ENCODE results near the gene SHE. TPM values are rescaled to one million over a fixed set of nuclear protein-coding genes. Genes with fewer than 3 reads are reported as not detected.

The SHE gene
- total and polyA plus RNA-seq, 10 of the 15 experiments (the other 5 are each of a cell fraction or from before 2014, with no cell fraction given): under 0.01 to 0.05 (median 0.03) TPM; not detected in 3

DNA sequence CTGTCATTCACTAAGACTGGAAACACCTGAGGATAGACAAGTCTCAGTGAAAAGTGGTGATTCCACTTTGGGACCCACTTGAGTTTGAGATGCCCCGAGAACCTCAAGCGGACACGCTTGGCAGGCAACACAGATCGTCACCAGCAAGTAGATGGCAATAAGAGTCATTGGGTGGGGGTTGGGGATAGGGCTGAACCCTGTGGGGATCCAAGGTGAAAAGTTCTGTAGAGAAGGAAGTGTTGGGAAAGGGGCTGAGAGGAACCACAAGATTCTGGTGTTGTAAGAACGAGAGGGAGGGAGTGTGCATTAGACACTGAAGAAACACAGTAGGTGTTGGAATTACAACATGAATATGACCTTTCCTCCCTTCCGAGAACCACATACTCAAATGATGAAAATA is 45.6 kb downstream of the SHE start (continued):
- TF ChIP-seq, protein P1, sequence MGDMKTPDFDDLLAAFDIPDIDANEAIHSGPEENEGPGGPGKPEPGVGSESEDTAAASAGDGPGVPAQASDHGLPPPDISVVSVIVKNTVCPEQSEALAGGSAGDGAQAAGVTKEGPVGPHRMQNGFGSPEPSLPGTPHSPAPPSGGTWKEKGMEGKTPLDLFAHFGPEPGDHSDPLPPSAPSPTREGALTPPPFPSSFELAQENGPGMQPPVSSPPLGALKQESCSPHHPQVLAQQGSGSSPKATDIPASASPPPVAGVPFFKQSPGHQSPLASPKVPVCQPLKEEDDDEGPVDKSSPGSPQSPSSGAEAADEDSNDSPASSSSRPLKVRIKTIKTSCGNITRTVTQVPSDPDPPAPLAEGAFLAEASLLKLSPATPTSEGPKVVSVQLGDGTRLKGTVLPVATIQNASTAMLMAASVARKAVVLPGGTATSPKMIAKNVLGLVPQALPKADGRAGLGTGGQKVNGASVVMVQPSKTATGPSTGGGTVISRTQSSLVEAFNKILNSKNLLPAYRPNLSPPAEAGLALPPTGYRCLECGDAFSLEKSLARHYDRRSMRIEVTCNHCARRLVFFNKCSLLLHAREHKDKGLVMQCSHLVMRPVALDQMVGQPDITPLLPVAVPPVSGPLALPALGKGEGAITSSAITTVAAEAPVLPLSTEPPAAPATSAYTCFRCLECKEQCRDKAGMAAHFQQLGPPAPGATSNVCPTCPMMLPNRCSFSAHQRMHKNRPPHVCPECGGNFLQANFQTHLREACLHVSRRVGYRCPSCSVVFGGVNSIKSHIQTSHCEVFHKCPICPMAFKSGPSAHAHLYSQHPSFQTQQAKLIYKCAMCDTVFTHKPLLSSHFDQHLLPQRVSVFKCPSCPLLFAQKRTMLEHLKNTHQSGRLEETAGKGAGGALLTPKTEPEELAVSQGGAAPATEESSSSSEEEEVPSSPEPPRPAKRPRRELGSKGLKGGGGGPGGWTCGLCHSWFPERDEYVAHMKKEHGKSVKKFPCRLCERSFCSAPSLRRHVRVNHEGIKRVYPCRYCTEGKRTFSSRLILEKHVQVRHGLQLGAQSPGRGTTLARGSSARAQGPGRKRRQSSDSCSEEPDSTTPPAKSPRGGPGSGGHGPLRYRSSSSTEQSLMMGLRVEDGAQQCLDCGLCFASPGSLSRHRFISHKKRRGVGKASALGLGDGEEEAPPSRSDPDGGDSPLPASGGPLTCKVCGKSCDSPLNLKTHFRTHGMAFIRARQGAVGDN (IDR thresholded peaks at IDR 0.05): no peak
- no peak for TF ChIP-seq CHD2 (IDR thresholded peaks at IDR 0.05; ENCODE audit: borderline replicate concordance, low read depth, low read length)
- TF ChIP-seq FOS (IDR thresholded peaks at IDR 0.05; ENCODE audit: borderline replicate concordance, extremely low read depth, insufficient read length): no peak
- TF ChIP-seq STAT1 (conservative IDR thresholded peaks at IDR 0.05): no peak
- no peak for TF ChIP-seq TAF1 (IDR thresholded peaks at IDR 0.05; ENCODE audit: borderline replicate concordance, low read depth, low read length)
- no peak for TF ChIP-seq NRF1 (conservative IDR thresholded peaks at IDR 0.05; ENCODE audit: low read depth, low read length)
- no peak for TF ChIP-seq ZNF622 (IDR thresholded peaks at IDR 0.05)

GRCh38 chr1:154454386-154455120 is 47.7 kb downstream of the SHE start:
- 66% methylated on average over 5 of the region's 5 CpGs for WGBS (ENCODE audit: insufficient coverage, insufficient replicate concordance, low lambda C conversion rate, missing lambda C conversion rate)
- peak; percentile 38 for FAIRE-seq
- CTCF ChIA-PET: interaction anchor here (0.6 to 1.7 kb wide), 7 partner anchors 12 to 101 kb away, joined by 3 to 6 read pairs (median 4); no protein-coding TSS in a partner anchor
- no peak for TF ChIP-seq ZZZ3 (IDR thresholded peaks at IDR 0.05; ENCODE audit: control insufficient read depth, insufficient read length, low read depth)
- TF ChIP-seq EGR1 (IDR thresholded peaks at IDR 0.05; ENCODE audit: borderline replicate concordance in 1 of 2, low read depth in 2 of 2, low read length in 2 of 2): no peak
- TF ChIP-seq, protein P2, sequence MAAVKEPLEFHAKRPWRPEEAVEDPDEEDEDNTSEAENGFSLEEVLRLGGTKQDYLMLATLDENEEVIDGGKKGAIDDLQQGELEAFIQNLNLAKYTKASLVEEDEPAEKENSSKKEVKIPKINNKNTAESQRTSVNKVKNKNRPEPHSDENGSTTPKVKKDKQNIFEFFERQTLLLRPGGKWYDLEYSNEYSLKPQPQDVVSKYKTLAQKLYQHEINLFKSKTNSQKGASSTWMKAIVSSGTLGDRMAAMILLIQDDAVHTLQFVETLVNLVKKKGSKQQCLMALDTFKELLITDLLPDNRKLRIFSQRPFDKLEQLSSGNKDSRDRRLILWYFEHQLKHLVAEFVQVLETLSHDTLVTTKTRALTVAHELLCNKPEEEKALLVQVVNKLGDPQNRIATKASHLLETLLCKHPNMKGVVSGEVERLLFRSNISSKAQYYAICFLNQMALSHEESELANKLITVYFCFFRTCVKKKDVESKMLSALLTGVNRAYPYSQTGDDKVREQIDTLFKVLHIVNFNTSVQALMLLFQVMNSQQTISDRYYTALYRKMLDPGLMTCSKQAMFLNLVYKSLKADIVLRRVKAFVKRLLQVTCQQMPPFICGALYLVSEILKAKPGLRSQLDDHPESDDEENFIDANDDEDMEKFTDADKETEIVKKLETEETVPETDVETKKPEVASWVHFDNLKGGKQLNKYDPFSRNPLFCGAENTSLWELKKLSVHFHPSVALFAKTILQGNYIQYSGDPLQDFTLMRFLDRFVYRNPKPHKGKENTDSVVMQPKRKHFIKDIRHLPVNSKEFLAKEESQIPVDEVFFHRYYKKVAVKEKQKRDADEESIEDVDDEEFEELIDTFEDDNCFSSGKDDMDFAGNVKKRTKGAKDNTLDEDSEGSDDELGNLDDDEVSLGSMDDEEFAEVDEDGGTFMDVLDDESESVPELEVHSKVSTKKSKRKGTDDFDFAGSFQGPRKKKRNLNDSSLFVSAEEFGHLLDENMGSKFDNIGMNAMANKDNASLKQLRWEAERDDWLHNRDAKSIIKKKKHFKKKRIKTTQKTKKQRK (IDR thresholded peaks at IDR 0.05; ENCODE audit: low read depth, low read length): no peak
- TF ChIP-seq EZH2 (IDR thresholded peaks at IDR 0.05; ENCODE audit: borderline replicate concordance, control insufficient read depth, low read depth, low read length): no peak

More at GRCh38 chr1:154454386-154455120, 47.7 kb downstream of the SHE start:
- Histone ChIP-seq H4K20me1 (ENCODE audit: control insufficient read depth, insufficient read depth) (no peaks in the 10 kb centered on the region), H3K4me2 (ENCODE audit: control insufficient read depth, insufficient read depth) (no peak overlapping the region), H2AFZ (ENCODE audit: control insufficient read depth, low read depth, low read length) (no peak overlapping the region), H3K9me3 (replicated peaks; ENCODE audit: control insufficient read depth, insufficient read depth, low read length) (no peaks in the 10 kb centered on the region), H3K4me3 (no peak overlapping the region), H3K27me3 (replicated peaks in 1 of 2; ENCODE audit: control insufficient read depth in 2 of 2, insufficient read depth in 2 of 2, low read length in 1 of 2) (no peaks in the 10 kb centered on the region), H3K36me3 (ENCODE audit: control insufficient read depth in 2 of 2, insufficient read depth in 2 of 2, low read length in 1 of 2) (peaks cover 0 to 3% of the 10 kb centered on the region in 2 experiments; a peak in 1 of 4 replicates), H3K79me2 (ENCODE audit: control insufficient read depth, insufficient read depth, low read length) (no peaks in the 10 kb centered on the region), H3K9ac (ENCODE audit: control insufficient read depth, insufficient read depth, low read length) (no peak overlapping the region), H3K27ac (ENCODE audit: control insufficient read depth, insufficient read depth) (no peak overlapping the region), H3K4me1 (ENCODE audit: control insufficient read depth, insufficient read depth, low read length) (peaks cover 11% of the 10 kb centered on the region; the same call in 1 of the 2 replicates)
- ATAC-seq: peak; percentile 54
- intact Hi-C loops (cut with micrococcal nuclease; ENCODE audit: unreplicated experiment) (no loop called here), in situ Hi-C loops (cut with MboI) (no loop called here)
- POLR2A ChIA-PET: interaction anchor here (0.5 to 0.6 kb wide), 3 partner anchors 42 to 574 kb away, joined by 3 to 5 read pairs (median 4); no protein-coding TSS in a partner anchor
- RAD21 ChIA-PET (ENCODE audit: unreplicated experiment): interaction anchor here (0.7 to 1.2 kb wide), 3 partner anchors 9 to 13 kb away, joined by 3 to 5 read pairs (median 4); no protein-coding TSS in a partner anchor
- SMC1A ChIA-PET (ENCODE audit: uncharacterized antibody, unreplicated experiment): interaction anchor here (0.7 to 2.1 kb wide), 9 partner anchors 9 to 101 kb away, joined by 3 to 5 read pairs (median 3); partner anchors contain the start of gene IL6R
- no TSS peak for BruUV-seq (replicated peaks)
- DNase-seq (ENCODE audit: low read depth, low spot score): no peak

All from GM12878 (cell line).